ENCODE results near the gene ITGB5. TPM values are rescaled to one million over a fixed set of nuclear protein-coding genes. Genes with fewer than 3 reads are reported as not detected.

ITGB5 gene
- total RNA-seq, 1 experiment from 2014 or later: 339 TPM

DNA sequence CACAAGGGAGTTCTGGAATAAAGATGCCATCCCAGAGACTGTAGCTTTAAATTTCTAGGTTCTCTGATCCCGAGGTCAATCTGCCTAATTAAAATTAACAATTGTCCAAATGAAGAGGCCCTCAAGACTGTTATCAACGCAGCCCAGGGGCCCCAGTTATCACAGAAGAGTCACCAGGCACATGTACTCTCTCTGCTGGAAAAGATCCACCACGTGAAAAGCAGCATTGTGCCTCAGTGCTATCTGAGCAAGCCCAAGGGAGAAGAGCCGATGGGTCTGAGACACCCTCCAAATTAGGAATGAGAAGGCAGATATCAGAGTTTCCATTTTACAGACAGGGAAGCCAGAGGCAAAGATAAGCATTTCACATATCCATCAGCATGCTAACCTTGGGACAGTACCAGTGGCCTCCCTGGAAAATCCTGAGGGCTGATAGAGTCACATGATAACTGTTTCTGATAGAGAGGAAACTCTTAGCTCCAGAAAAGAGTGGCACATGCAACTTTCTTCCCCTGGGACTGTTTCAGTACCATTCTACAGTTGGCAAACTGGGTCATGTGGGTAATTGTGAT is 55.5 kb downstream of the ITGB5 start:
- no peak for ATAC-seq
- Mint-ChIP-seq H3K36me3 (peaks cover 37% of the 10 kb centered on the region), H3K27ac (peak overlapping the region; percentile 95), H3K4me3 (no peak overlapping the region), H3K9me3 (no peaks in the 10 kb centered on the region), H3K27me3 (ENCODE audit: low read depth) (no peaks in the 10 kb centered on the region), H3K4me1 (peaks cover 84% of the 10 kb centered on the region)
- CTCF ChIA-PET: interaction anchor here (1.2 kb wide), 1 partner anchor 70 kb away, joined by 4 read pairs; no protein-coding TSS in a partner anchor
- TF ChIP-seq ZNF396 (CRISPR knock-in tag; IDR thresholded peaks at IDR 0.05; ENCODE audit: borderline replicate concordance) (no peak), JUN (CRISPR knock-in tag; IDR thresholded peaks at IDR 0.05) (no peak), CBFB (CRISPR knock-in tag; IDR thresholded peaks at IDR 0.05; ENCODE audit: low read depth) (no peak), GABPB1 (CRISPR knock-in tag; IDR thresholded peaks at IDR 0.05) (no peak), JAZF1 (CRISPR knock-in tag; IDR thresholded peaks at IDR 0.05) (no peak), NFYB (CRISPR knock-in tag; conservative IDR thresholded peaks at IDR 0.05; ENCODE audit: low read depth) (no peak), TCF7 (CRISPR knock-in tag; IDR thresholded peaks at IDR 0.05; ENCODE audit: low read depth) (no peak), RORB (CRISPR knock-in tag; IDR thresholded peaks at IDR 0.05) (no peak)
- TF ChIP-seq, protein P1, sequence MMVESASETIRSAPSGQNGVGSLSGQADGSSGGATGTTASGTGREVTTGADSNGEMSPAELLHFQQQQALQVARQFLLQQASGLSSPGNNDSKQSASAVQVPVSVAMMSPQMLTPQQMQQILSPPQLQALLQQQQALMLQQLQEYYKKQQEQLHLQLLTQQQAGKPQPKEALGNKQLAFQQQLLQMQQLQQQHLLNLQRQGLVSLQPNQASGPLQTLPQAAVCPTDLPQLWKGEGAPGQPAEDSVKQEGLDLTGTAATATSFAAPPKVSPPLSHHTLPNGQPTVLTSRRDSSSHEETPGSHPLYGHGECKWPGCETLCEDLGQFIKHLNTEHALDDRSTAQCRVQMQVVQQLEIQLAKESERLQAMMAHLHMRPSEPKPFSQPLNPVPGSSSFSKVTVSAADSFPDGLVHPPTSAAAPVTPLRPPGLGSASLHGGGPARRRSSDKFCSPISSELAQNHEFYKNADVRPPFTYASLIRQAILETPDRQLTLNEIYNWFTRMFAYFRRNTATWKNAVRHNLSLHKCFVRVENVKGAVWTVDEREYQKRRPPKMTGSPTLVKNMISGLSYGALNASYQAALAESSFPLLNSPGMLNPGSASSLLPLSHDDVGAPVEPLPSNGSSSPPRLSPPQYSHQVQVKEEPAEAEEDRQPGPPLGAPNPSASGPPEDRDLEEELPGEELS (CRISPR knock-in tag; IDR thresholded peaks at IDR 0.05): no peak
- TF ChIP-seq, protein P2, sequence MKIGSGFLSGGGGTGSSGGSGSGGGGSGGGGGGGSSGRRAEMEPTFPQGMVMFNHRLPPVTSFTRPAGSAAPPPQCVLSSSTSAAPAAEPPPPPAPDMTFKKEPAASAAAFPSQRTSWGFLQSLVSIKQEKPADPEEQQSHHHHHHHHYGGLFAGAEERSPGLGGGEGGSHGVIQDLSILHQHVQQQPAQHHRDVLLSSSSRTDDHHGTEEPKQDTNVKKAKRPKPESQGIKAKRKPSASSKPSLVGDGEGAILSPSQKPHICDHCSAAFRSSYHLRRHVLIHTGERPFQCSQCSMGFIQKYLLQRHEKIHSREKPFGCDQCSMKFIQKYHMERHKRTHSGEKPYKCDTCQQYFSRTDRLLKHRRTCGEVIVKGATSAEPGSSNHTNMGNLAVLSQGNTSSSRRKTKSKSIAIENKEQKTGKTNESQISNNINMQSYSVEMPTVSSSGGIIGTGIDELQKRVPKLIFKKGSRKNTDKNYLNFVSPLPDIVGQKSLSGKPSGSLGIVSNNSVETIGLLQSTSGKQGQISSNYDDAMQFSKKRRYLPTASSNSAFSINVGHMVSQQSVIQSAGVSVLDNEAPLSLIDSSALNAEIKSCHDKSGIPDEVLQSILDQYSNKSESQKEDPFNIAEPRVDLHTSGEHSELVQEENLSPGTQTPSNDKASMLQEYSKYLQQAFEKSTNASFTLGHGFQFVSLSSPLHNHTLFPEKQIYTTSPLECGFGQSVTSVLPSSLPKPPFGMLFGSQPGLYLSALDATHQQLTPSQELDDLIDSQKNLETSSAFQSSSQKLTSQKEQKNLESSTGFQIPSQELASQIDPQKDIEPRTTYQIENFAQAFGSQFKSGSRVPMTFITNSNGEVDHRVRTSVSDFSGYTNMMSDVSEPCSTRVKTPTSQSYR (CRISPR knock-in tag; IDR thresholded peaks at IDR 0.05): no peak
- TF ChIP-seq, protein P3, sequence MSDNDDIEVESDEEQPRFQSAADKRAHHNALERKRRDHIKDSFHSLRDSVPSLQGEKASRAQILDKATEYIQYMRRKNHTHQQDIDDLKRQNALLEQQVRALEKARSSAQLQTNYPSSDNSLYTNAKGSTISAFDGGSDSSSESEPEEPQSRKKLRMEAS (CRISPR knock-in tag; IDR thresholded peaks at IDR 0.05): no peak
- TF ChIP-seq, protein P4, sequence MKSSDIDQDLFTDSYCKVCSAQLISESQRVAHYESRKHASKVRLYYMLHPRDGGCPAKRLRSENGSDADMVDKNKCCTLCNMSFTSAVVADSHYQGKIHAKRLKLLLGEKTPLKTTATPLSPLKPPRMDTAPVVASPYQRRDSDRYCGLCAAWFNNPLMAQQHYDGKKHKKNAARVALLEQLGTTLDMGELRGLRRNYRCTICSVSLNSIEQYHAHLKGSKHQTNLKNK (CRISPR knock-in tag; IDR thresholded peaks at IDR 0.05): no peak
- POLR2A ChIA-PET: no interaction called here
- no peak for DNase-seq (ENCODE audit: low spot score)

DNA sequence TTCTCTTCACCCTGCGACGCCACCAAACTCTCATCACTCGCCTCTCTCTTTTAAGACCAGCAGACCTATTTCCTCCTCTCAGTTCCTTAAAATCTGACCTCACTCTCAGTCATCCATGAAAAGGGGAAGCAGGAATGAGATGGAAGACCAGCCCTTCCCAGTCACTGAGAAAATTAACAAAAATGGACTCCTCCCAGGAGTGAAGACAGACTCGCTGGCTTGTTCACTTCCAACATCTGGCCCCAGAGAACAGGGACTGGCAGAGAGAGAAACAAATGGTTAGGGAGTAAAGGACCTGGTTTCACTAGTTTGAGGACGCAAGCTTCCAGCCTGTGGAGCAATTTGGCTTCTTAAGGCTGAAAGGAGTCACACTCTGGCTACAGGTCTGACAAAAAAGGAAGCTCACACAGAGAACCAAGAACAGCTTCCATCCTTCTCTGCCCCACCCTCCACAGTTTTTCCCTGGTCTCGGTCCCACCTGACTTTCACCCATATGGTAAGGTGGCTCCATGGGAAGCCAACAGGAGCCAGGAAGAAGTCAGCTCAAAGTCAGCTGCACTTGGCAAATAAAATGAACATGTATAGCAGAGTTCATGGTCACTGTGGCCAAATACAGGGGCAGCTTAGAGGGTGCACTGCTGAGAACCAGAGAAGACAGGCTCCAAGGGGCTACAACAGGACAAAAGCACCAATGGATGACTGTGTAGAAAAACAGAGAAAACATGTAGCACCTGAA is 57.2 kb downstream of the ITGB5 start:
- H3K36me3 Mint-ChIP-seq: peaks cover 43% of the 10 kb centered on the region
- peaks cover 80% of the 10 kb centered on the region for H3K4me1 Mint-ChIP-seq
- H3K27ac Mint-ChIP-seq: peak overlapping the region; percentile 95
- H3K27me3 Mint-ChIP-seq (ENCODE audit: low read depth): no peaks in the 10 kb centered on the region
- CTCF ChIA-PET: interaction anchor here (1.3 kb wide), 1 partner anchor 69 kb away, joined by 3 read pairs; no protein-coding TSS in a partner anchor
- H3K9me3 Mint-ChIP-seq: no peaks in the 10 kb centered on the region
- no peak for DNase-seq (ENCODE audit: low spot score)
- no peak for ATAC-seq
- H3K4me3 Mint-ChIP-seq: no peak overlapping the region
- POLR2A ChIA-PET: no interaction called here
- TF ChIP-seq, protein P5, sequence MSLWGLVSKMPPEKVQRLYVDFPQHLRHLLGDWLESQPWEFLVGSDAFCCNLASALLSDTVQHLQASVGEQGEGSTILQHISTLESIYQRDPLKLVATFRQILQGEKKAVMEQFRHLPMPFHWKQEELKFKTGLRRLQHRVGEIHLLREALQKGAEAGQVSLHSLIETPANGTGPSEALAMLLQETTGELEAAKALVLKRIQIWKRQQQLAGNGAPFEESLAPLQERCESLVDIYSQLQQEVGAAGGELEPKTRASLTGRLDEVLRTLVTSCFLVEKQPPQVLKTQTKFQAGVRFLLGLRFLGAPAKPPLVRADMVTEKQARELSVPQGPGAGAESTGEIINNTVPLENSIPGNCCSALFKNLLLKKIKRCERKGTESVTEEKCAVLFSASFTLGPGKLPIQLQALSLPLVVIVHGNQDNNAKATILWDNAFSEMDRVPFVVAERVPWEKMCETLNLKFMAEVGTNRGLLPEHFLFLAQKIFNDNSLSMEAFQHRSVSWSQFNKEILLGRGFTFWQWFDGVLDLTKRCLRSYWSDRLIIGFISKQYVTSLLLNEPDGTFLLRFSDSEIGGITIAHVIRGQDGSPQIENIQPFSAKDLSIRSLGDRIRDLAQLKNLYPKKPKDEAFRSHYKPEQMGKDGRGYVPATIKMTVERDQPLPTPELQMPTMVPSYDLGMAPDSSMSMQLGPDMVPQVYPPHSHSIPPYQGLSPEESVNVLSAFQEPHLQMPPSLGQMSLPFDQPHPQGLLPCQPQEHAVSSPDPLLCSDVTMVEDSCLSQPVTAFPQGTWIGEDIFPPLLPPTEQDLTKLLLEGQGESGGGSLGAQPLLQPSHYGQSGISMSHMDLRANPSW (CRISPR knock-in tag; conservative IDR thresholded peaks at IDR 0.05; ENCODE audit: low read depth): no peak
- no peak for TF ChIP-seq CREM (CRISPR knock-in tag; IDR thresholded peaks at IDR 0.05)
- no peak for TF ChIP-seq ZNF138 (CRISPR knock-in tag; conservative IDR thresholded peaks at IDR 0.05)
- no peak for TF ChIP-seq ZNF219 (CRISPR knock-in tag; IDR thresholded peaks at IDR 0.05; ENCODE audit: borderline replicate concordance)
- no peak for TF ChIP-seq EMX1 (CRISPR knock-in tag; IDR thresholded peaks at IDR 0.05)
- TF ChIP-seq, protein P6, sequence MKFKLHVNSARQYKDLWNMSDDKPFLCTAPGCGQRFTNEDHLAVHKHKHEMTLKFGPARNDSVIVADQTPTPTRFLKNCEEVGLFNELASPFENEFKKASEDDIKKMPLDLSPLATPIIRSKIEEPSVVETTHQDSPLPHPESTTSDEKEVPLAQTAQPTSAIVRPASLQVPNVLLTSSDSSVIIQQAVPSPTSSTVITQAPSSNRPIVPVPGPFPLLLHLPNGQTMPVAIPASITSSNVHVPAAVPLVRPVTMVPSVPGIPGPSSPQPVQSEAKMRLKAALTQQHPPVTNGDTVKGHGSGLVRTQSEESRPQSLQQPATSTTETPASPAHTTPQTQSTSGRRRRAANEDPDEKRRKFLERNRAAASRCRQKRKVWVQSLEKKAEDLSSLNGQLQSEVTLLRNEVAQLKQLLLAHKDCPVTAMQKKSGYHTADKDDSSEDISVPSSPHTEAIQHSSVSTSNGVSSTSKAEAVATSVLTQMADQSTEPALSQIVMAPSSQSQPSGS (CRISPR knock-in tag; IDR thresholded peaks at IDR 0.05; ENCODE audit: borderline replicate concordance, low read depth): no peak
- no peak for TF ChIP-seq MXD4 (CRISPR knock-in tag; IDR thresholded peaks at IDR 0.05; ENCODE audit: borderline replicate concordance)
- TF ChIP-seq, protein P7, sequence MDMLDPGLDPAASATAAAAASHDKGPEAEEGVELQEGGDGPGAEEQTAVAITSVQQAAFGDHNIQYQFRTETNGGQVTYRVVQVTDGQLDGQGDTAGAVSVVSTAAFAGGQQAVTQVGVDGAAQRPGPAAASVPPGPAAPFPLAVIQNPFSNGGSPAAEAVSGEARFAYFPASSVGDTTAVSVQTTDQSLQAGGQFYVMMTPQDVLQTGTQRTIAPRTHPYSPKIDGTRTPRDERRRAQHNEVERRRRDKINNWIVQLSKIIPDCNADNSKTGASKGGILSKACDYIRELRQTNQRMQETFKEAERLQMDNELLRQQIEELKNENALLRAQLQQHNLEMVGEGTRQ (CRISPR knock-in tag; IDR thresholded peaks at IDR 0.05): no peak
- TF ChIP-seq ZNF416 (CRISPR knock-in tag; IDR thresholded peaks at IDR 0.05): no peak
- TF ChIP-seq ATF1 (CRISPR knock-in tag; IDR thresholded peaks at IDR 0.05): no peak
- no peak for TF ChIP-seq FOXP1 (CRISPR knock-in tag; IDR thresholded peaks at IDR 0.05; ENCODE audit: borderline replicate concordance)
- TF ChIP-seq ZBTB21 (CRISPR knock-in tag; IDR thresholded peaks at IDR 0.05; ENCODE audit: borderline replicate concordance): no peak
- TF ChIP-seq IRF2 (CRISPR knock-in tag; IDR thresholded peaks at IDR 0.05; ENCODE audit: borderline replicate concordance, low read depth): no peak

All from WTC11 (cell line).